K562 (cell line): ENCODE measurements around the gene CEP20. TPM values are rescaled to one million over a fixed set of nuclear protein-coding genes. Genes with fewer than 3 reads are reported as not detected.

Experiments used
- AFF1 ChIP-seq, 2 experiments: fragments of 450-650 bp; IDR thresholded peaks; 2 replicates each; pipeline ENCODE4 v1.6.1; 2018; ENCODE audit warnings: mild to moderate bottlenecking in 2 of 2, low read depth in 1 of 2; ENCODE audit not compliant: partially characterized antibody in 2 of 2
- ARNT ChIP-seq, 2 experiments: fragments of 450-650 bp; IDR thresholded peaks; 2 replicates each; pipeline ENCODE4 v1.6.1; 2016; ENCODE audit warnings: mild to moderate bottlenecking in 1 of 2
- DLX4 ChIP-seq: fragments of 250-450 bp; sonication (Bioruptor Pico); IDR thresholded peaks from 2 replicates; pipeline ENCODE4 v1.6.1; 2021; ENCODE audit warnings: mild to moderate bottlenecking
- E2F3 ChIP-seq: fragments of 250-450 bp; sonication (Bioruptor Pico); IDR thresholded peaks from 2 replicates; pipeline ENCODE4 v1.4.0; 2020; ENCODE audit warnings: mild to moderate bottlenecking
- ELK1 ChIP-seq: sonication (generic); formaldehyde crosslinking; IDR thresholded peaks from 2 replicates; pipeline ENCODE4 v1.8.1; 2022; ENCODE audit warnings: missing genetic modification reagents
- ELK3 ChIP-seq: fragments of 450-650 bp; formaldehyde crosslinking; IDR thresholded peaks from 2 replicates; pipeline ENCODE4 v1.4.0; 2020; ENCODE audit warnings: mild to moderate bottlenecking
- FOXA1 ChIP-seq: fragments of 450-650 bp; IDR thresholded peaks from 2 replicates; pipeline ENCODE4 v1.6.1; 2016; ENCODE audit warnings: mild to moderate bottlenecking, borderline replicate concordance
- HEY1 ChIP-seq: fragments of 250-450 bp; sonication (Bioruptor Pico); IDR thresholded peaks from 2 replicates; pipeline ENCODE4 v1.5.0; 2020; ENCODE audit warnings: mild to moderate bottlenecking, moderate library complexity, borderline replicate concordance
- KLF16 ChIP-seq: IDR thresholded peaks from 2 replicates; pipeline ENCODE4 v1.6.1; 2016; ENCODE audit warnings: antibody characterized with exemption
- MTA1 ChIP-seq: fragments of 450-650 bp; IDR thresholded peaks from 2 replicates; pipeline ENCODE4 v1.6.1; 2017; ENCODE audit warnings: borderline replicate concordance
- RFX1 ChIP-seq: fragments of 450-650 bp; IDR thresholded peaks from 2 replicates; pipeline ENCODE4 v1.6.1; 2016; ENCODE audit warnings: mild to moderate bottlenecking, moderate library complexity
- RNF2 ChIP-seq: sonication (generic); IDR thresholded peaks from 2 replicates; pipeline ENCODE4 v1.6.1; 2016
- SMARCE1 ChIP-seq: fragments of 450-650 bp; IDR thresholded peaks from 2 replicates; pipeline ENCODE4 v1.7.1; 2016; ENCODE audit warnings: mild to moderate bottlenecking
- TAF15 ChIP-seq: fragments of 200-400 bp; formaldehyde crosslinking; IDR thresholded peaks from 2 replicates; pipeline ENCODE4 v1.6.1; 2017; ENCODE audit warnings: mild to moderate bottlenecking, low read depth, low read length, moderate library complexity
- TAF9B ChIP-seq: fragments of 450-650 bp; IDR thresholded peaks from 2 replicates; pipeline ENCODE4 v1.6.1; 2018; ENCODE audit warnings: mild to moderate bottlenecking; ENCODE audit not compliant: partially characterized antibody
- TAL1 ChIP-seq: fragments of 450-650 bp; IDR thresholded peaks from 2 replicates; pipeline ENCODE4 v1.6.1; 2016; ENCODE audit warnings: mild to moderate bottlenecking
- TEAD1 ChIP-seq, 2 experiments: fragments of 450-650 bp in 1 of 2; sonication (generic) in 1 of 2; formaldehyde crosslinking; IDR thresholded peaks; 2 replicates each; pipeline versions ENCODE4 v1.4.0 to v1.8.0; 2020 to 2022; ENCODE audit warnings: mild to moderate bottlenecking in 2 of 2, missing genetic modification reagents in 1 of 2
- ZBTB8A ChIP-seq: fragments of 450-650 bp; IDR thresholded peaks from 2 replicates; pipeline ENCODE4 v1.6.1; 2018; ENCODE audit warnings: mild to moderate bottlenecking, moderate library complexity; ENCODE audit not compliant: partially characterized antibody
- ZFX ChIP-seq: sonication (generic); formaldehyde crosslinking; IDR thresholded peaks from 2 replicates; pipeline ENCODE4 v1.8.0; 2022; ENCODE audit warnings: mild to moderate bottlenecking, missing genetic modification reagents, moderate library complexity
- ZNF398 ChIP-seq: fragments of 250-450 bp; sonication (Bioruptor Pico); IDR thresholded peaks from 2 replicates; pipeline ENCODE4 v1.8.0; 2021; ENCODE audit warnings: moderate library complexity, mild to moderate bottlenecking, inconsistent platforms
- ZNF431 ChIP-seq: sonication (generic); formaldehyde crosslinking; IDR thresholded peaks from 2 replicates; pipeline ENCODE4 v1.8.0; 2022; ENCODE audit warnings: mild to moderate bottlenecking, missing genetic modification reagents
- ZNF507 ChIP-seq: conservative IDR thresholded peaks from 2 replicates; pipeline ENCODE4 v1.6.1; 2017; ENCODE audit warnings: missing genetic modification characterization, missing compliant biosample characterization
- ZSCAN32 ChIP-seq: fragments of 450-650 bp; formaldehyde crosslinking; IDR thresholded peaks from 2 replicates; pipeline ENCODE4 v1.4.0; 2020; ENCODE audit warnings: mild to moderate bottlenecking, moderate library complexity
- polyA plus RNA-seq, 8 experiments: library from polyadenylated mRNA; depleted of rRNA in 4 of 8; stranded (reverse) in 5 of 8; unstranded in 3 of 8; fragments of >200 nt; fragmentation: Nextera tagmentation in 2 of 8; fragmentation: Illumina TruSeq in 1 of 8; extraction: Ambion mirVana in 2 of 8; extraction: Trizol in 1 of 8; gene quantifications; 2 replicates each; pipeline versions ENCODE4 v1.2.1 to v1.2.3, GENCODE V29; 2011 to 2014; ENCODE audit warnings: inconsistent platforms in 1 of 8, missing spikeins in 1 of 8
- total RNA-seq, 7 experiments: library from RNA; depleted of rRNA in 6 of 7; stranded (reverse); fragments of >200 nt in 6 of 7; fragmentation: Illumina TruSeq in 2 of 7; extraction: Trizol in 2 of 7; gene quantifications; 2 replicates each; pipeline versions ENCODE4 v1.2.1 to v1.2.3, GENCODE V29; 2011 to 2021; ENCODE audit warnings: low replicate concordance in 1 of 7

The CEP20 gene
- total and polyA plus RNA-seq, 9 of the 15 experiments (the other 6 are each of a cell fraction or from before 2014, with no cell fraction given), result 41.3 to 150 (median 104) TPM

GRCh38 chr16:15897834-15898254 lies 9.4 kb upstream of the CEP20 start (continued):
- TF ChIP-seq ELK3 (CRISPR knock-in tag) (no peak), ZBTB8A (no peak), RNF2 (no peak), KLF16 (no peak), ZNF431 (CRISPR knock-in tag) (no peak), TAF15 (no peak), ELK1 (CRISPR knock-in tag) (no peak), ARNT (IDR thresholded peaks at IDR 0.05) (no peak), ZFX (no peak), E2F3 (CRISPR knock-in tag) (no peak), RFX1 (no peak), FOXA1 (no peak), AFF1 (IDR thresholded peaks at IDR 0.05; ENCODE audit: low read depth in 1 of 2, partially characterized antibody in 2 of 2) (peak in 1 of 2 experiments; percentile 27), TAF9B (no peak), HEY1 (CRISPR knock-in tag) (no peak), MTA1 (peak; percentile 66; the same call in 1 of the 2 replicates), SMARCE1 (peak; percentile 73), TAL1 (no peak), TEAD1 (CRISPR knock-in tag; IDR thresholded peaks at IDR 0.05) (no peak), ZSCAN32 (CRISPR knock-in tag) (no peak), ZNF398 (CRISPR knock-in tag) (no peak), ZNF507 (tag) (no peak), DLX4 (CRISPR knock-in tag) (no peak)
